GM04503 (cell line): ENCODE data around the gene ROR2.
"Not testable (repeated sequence)": the region's sequence is repeated elsewhere in the genome, so short reads cannot be mapped to it uniquely, and the experiment has no call there.

ENCODE experiments used
- DNase-seq: peaks from one replicate; pipeline ENCODE4 v3.0.0-alpha.2; 2012; ENCODE audit warnings: low read depth

Gene ROR2

GRCh38 chr9:91567642-91568274, 382.3 kb downstream of the ROR2 start:
- no peak for DNase-seq

DNA sequence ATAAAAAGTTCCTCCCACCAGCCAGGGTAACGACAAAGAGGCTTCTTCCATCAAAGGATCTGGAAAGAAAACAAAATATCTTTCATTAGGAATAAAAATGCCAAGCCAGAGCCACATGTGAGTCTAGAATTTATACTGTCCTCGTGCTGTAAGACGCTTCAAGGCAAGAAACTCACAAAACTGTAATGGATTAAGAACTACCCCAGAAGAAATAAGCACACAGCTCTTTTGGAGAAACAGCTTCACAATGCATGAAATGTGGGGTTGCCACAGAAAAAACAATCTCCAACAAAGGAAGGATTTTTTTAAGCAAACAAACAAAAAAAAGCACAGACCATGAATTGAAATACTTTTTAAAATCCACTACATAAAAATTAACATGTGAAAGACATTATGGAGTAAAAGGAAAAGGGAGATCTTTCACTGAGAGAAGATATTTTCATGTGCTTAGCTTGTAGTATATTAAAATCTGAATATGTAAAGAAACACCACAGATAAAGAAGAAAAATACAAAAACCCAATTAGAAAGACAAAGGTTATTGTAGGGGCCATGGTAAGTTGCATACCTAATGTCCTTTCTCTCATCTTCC, 385.9 kb downstream of the ROR2 start:
- DNase-seq, result no peak

DNA sequence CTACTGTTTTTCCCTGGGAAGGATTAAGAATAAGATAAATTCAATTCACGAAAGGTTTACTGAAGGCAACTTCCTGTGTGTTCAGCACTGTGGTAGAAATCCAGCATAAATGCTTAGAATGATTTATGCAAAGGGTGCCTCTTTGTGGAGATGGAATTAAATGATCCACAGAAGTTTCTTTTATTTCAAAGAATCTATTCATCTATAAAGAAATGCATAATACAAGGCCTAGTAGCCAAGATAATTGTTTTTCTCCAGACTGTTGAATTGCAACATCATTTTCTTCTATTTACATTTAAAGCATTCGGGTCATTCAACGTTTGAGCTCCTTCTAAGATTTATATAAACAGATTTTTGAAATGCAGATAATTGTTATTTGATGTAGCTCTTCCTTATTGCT, 387.6 kb downstream of the ROR2 start:
- DNase-seq, result no peak

DNA sequence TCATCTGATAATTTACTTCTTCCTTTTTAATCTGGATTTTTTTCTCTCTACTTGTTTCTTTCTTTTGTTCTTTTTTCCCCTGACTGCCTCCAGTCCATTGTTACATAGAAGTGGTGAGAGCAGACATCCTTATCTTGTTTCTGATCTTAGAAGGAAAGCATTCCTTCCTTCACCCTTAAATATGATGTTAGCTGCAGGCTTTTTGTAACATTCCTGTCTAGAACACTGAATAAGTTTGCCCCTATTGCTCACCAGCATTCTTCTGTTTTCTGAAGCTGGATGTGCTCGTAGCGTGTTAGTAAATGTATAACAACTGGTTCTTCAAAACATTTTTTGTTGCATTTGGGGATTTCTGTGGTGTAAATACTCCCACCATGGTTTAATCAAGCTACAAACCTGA, 389.7 kb downstream of the ROR2 start:
- no peak for DNase-seq

- DNase-seq, result no peak
Measured at GRCh38 chr9:91558879-91559278, 391.1 kb downstream of the ROR2 start.

DNA sequence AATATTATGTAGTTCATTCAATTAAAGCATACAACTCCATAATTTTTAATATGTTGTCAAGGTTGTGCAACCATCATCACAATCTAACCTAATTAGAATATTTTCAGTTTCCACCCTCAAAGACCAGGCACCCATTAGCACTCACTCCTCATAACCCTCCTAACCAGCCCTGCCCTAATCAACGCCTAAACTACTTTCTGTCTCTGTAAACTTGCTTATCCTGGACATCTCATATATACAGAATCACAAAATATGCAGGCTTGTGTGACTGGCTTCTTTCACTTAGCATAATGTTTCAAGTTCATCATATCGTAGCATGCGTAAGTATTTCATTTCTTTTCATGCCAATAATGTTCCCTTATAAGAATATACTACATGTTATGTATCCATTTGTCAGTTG, 391.6 kb downstream of the ROR2 start:
- no peak for DNase-seq

- no peak for DNase-seq
Measured at GRCh38 chr9:91557327-91557726, 392.7 kb downstream of the ROR2 start.

DNA sequence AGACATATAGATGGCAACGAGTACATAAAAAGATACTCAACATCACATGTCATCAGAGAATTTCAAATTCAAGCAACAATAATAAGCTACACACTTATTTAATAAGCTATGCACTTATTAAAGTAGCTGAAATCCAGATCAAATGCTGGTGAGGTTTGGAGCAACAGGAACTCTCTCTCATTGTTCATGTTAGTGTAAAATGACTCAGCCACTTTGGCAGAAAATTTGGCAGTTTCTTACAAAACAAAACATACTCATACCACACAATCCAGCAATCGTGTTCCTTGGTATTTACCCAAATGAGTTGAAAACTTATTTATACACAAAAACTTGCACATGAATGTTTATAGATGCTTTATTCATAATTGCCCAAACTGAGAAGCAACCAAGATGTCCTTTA, 394.9 kb downstream of the ROR2 start:
- no peak for DNase-seq

GRCh38 chr9:91549177-91549576, 400.9 kb downstream of the ROR2 start:
- DNase-seq, result no peak

DNA sequence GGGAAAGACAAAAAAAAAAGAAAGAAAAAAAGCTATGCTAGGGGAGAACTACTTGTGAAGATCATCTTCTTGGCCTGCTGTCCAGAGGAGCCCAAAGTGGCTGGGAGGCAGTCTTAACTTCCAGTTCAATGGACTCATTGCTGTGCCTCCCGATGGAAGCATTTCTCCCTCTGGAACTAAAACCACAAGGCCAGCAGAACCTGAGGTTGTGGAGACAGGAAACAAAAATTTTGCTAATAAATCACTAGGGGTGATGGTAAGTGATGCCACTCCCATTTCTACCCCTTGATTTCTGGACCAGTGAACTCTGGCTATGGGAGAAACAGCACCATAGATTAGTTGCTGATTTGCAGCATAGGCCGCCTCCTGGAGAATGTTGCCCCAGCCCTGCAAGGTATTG, 402.9 kb downstream of the ROR2 start:
- DNase-seq, result no peak

DNA sequence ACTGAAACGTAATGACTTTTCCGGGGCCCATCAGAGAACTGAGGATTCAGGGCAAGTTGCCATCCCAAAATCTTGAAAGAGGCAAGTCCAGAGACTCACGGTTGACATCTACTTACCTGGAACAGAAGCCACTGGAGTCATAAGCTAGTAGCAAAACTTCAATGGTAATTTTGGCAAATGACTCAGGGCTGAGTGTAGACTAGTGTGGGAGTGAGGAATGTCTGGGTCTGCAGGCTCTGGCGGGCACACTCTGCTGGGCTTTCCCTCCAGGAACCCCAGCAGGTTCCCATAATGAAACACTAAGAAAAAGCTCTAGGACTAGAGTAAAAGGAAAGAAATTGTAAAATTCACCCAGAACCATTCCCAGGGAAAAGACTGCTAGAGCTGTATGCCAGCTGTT, 403.5 kb downstream of the ROR2 start:
- no peak for DNase-seq

GRCh38 chr9:91541734-91542133, 408.3 kb downstream of the ROR2 start:
- no peak for DNase-seq

DNA sequence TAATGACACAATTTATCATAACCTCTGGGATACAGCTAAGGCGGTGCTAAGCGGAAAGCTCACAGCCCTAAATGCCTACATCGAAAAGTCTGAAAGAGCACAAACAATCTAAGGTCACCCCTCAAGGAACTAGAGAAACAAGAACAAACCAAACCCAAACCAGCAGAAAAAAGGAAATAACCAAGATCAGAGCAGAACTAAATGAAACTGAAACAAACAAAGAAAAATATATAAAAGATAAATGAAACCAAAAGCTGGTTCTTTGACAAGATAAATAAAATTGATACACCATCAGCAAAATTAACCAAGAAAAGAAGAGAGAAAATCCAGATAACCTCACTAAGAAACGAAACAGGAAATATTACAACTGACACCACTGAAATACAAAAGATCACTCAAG, 409.5 kb downstream of the ROR2 start:
- DNase-seq, result not testable (repeated sequence)

- peak; percentile 34 for DNase-seq
Measured at GRCh38 chr9:91536211-91536691, 413.8 kb downstream of the ROR2 start.

- no peak for DNase-seq
Measured at GRCh38 chr9:91534374-91534773, 415.7 kb downstream of the ROR2 start.

DNA sequence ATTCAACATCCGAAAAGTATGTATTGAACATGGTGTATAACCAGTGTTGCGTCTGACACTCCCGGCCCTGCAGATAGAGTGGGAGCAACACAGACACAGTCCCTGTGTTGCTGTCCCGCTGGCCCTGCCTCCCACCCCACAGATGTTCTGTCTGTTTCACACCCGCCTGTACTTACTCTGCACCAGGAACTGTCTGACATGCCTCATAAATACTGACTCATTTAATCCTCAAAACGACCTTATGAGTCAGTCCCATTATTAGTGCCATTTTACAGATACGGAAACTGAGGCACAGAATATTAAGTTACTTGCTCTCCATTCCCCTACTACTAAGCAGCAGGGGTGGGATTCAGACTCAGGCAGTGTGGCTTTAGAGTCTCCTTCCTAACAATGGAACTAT, 416.6 kb downstream of the ROR2 start:
- no peak for DNase-seq

DNA sequence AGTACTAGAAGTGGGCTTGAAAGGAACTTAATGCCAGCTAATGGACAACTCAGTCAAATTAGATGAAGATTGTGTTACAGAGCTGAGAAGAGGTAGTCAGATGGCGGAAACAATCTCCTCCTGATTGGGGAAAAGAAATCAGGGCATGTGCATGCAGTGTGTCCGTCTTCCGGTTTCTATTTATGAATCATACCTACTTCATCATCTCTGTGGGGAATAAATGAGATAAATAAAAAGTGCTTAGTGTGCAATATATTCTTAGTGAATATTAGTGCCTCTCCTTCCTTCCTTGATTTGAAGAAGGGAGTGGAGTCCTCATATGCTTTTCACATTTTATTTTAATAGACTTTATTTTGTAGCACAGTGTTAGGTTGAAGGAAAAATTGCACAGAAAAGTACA, 417.7 kb downstream of the ROR2 start:
- no peak for DNase-seq

- DNase-seq, result no peak
Measured at GRCh38 chr9:91530829-91531228, 419.2 kb downstream of the ROR2 start.

- DNase-seq, result peak; percentile 23
Measured at GRCh38 chr9:91522481-91522880, 427.5 kb downstream of the ROR2 start.

GRCh38 chr9:91519520-91520277, 430.3 kb downstream of the ROR2 start:
- no peak for DNase-seq

DNA sequence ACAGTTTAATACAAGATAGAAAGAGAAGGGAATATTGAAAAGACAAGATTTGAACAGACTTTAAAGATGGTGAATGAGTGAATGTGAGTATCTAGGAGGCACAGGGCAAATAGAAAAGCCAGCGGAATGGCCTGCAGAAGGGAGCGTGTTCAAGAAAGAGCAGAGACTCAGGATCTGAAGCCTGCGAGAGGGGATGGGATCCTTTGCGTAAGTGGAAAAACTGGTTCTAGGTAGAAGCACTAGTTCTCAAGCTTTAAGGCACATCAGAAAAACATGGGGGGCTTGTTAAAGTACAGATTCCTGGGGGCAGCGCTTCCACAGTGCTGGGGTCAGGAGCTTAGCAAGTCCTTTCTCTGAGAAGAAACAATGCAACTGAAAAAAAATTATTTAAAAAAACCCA, 431.6 kb downstream of the ROR2 start:
- DNase-seq, result no peak

- DNase-seq, result no peak
Measured at GRCh38 chr9:91517801-91518200, 432.2 kb downstream of the ROR2 start.

DNA sequence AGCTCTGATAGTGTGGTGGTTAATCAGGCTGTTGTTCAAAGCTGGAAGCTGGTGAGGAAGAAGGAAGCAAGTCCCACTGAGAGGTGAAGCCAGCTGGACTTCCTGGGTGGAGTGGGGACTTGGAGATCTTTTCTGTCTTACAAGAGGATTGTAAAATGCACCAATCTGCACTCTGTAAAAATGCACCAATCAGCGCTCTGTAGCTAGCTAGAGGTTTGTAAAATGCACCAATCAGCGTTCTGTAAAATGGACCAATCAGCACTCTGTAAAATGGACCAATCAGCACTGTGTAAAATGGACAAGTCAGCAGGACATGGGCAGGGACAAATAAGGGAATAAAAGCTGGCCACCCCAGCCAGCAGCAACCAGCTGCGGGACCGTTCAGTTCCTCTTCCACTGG, 432.7 kb downstream of the ROR2 start:
- DNase-seq, result not testable (repeated sequence)
